ENCODE results near the gene PLCG2. TPM values are rescaled to one million over a fixed set of nuclear protein-coding genes. Genes with fewer than 3 reads are reported as not detected.

PLCG2 gene
- total and polyA plus RNA-seq, 2 of the 8 experiments (the other 6 are each of a cell fraction or from before 2014, with no cell fraction given): 6.1 to 6.9 TPM

DNA sequence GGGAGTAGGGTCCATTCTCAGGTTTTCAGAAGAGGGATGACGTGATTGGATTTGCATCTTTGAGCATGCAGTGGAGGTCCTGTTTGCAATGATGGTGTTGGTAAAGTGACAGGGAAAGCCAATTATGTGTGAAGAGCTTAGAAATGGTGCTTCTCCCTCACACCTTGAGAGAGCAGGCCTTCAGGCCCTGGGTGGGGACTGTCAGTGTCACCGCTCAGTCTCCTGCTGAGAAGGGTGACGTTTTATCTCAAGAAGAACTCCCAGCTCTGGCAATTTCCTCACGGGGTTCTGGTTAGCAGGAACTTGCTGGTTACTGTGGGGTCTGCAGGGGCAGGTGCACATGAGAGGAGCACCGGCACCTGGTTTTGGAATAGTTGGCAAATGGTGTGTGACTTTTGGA, 11.2 kb downstream of the PLCG2 start (continued):
- TF ChIP-seq HDAC6 (IDR thresholded peaks at IDR 0.05; ENCODE audit: low read depth, low read length) (no peak), NANOG (IDR thresholded peaks at IDR 0.05; ENCODE audit: insufficient read depth, low read depth, low read length, poor library complexity, severe bottlenecking) (no peak), RBBP5 (IDR thresholded peaks at IDR 0.05; ENCODE audit: borderline replicate concordance, low read depth, low read length) (no peak), KDM4A (IDR thresholded peaks at IDR 0.05; ENCODE audit: low read depth, low read length, severe bottlenecking) (no peak), TAF1 (IDR thresholded peaks at IDR 0.05; ENCODE audit: low read depth, low read length) (no peak), RFX5 (IDR thresholded peaks at IDR 0.05; ENCODE audit: borderline replicate concordance, low read depth, low read length) (no peak), CHD1 (IDR thresholded peaks at IDR 0.05; ENCODE audit: low read depth, low read length) (no peak)
